WI38 (cell line): ENCODE measurements around the gene LCP2.
A peak's percentile ranks its signal among the peaks of the same experiment; 100 is the strongest.

Source experiments
- H3K4me3 ChIP-seq: 2 replicates; pipeline ENCODE4 v1.5.1; 2011; ENCODE audit warnings: low read depth, mild to moderate bottlenecking, control low read depth, low read length
- TF ChIP-seq, protein P1 (sequence below): IDR thresholded peaks from 2 replicates; pipeline ENCODE4 v1.5.1; 2012; ENCODE audit warnings: low read depth, mild to moderate bottlenecking, control low read depth, low read length

The LCP2 gene

DNA sequence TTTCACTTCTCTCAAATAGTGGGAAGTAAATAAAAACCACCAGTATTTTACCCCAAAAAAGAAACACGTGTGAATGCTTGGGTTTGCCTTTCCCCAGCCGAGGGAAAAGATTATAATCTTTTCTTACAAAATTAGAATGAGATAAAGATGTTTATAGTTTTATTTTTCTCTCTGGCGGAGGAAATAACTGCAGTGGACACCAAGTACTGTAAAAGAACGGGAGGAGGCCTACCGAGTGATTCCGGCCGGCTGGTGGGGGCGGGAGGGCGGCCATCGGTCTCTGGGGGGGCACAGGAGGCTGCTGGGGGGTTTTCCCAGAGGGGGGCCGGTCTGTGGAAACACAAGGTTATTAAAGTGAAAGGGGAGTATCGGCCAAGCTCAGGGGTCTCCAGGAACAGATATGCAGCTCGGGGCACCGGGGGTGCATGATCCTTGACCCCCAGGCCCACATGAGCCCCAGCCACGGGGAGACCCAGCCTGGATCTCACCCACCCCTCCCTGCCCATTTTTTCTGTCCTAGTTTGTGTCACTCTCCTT, 29.4 kb downstream of the LCP2 start:
- TF ChIP-seq, protein P1, sequence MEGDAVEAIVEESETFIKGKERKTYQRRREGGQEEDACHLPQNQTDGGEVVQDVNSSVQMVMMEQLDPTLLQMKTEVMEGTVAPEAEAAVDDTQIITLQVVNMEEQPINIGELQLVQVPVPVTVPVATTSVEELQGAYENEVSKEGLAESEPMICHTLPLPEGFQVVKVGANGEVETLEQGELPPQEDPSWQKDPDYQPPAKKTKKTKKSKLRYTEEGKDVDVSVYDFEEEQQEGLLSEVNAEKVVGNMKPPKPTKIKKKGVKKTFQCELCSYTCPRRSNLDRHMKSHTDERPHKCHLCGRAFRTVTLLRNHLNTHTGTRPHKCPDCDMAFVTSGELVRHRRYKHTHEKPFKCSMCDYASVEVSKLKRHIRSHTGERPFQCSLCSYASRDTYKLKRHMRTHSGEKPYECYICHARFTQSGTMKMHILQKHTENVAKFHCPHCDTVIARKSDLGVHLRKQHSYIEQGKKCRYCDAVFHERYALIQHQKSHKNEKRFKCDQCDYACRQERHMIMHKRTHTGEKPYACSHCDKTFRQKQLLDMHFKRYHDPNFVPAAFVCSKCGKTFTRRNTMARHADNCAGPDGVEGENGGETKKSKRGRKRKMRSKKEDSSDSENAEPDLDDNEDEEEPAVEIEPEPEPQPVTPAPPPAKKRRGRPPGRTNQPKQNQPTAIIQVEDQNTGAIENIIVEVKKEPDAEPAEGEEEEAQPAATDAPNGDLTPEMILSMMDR = no peak
- no peak overlapping the region for H3K4me3 ChIP-seq

DNA sequence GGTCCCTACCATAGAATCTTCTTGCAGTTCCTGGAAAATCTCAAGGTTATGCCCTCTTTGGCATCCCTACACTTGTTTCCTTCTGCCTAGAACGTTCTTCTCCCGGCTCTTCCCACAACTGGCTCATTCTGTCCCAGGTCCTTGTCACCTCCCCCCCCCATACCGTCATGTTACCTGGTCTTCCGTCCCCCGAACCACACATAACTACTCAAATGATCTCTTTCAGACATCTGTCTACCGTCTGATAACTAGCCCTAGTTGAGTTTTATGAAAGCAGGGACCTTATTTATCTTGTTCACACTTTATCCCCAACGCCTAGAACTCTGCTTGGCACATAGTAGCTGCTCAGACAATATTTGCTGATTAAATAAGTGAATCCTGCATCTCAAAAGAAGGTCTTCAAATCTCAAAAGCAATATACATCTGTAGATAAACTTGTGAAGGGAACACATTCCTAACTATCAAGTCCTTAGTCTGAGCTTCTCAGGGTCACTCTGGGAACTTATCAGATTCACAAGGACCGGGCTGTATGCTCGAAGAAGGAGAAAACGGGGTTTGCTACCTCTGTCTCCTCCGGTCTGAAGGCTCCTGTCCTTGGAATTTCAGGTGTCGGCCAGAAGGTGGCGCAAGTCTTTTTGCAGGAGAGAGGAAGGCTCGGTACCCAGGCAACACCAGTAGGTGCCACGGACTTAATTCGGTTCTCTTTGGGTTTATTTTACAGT, 30.0 kb downstream of the LCP2 start:
- H3K4me3 ChIP-seq = no peak overlapping the region
- TF ChIP-seq, protein P1 = peak; percentile 72

DNA sequence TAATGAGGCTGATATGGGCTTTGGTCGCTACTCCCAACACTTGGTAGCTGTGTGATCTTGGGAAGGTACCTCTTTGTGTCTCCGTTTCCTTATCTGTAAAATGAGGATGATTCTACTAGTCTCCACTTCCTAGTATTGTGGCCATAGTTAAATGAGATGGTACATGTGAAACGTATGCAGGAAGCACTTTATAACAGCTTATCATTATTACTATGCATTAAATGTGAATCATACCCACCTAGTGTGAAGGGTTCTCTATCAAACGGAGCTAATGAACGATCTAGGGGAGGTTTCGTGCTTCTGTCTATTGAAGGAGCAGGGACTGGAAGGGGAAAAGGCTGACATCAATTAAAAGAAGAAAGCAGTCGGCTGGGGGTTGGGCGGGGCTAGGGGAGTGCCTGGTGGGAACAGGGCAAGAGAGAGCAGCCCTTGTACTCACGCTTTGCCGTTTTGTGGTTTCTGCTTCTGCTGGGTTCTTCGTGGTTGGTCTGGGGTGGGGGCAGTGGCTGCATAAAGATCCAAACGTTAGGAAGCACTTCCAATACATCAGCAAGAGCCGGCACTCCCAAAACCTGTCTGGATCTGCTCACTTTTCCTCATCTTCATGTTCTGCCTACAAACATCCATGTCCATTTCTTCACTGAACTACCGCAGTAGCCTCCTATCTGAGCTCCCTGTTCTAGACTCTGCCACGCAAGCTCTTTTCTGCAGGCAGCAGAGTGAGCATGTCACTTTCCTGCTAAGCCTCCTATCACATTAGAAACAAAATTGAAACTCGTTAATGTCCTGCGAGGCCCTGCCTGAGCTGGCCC, 30.8 kb downstream of the LCP2 start:
- TF ChIP-seq, protein P1 = no peak

DNA sequence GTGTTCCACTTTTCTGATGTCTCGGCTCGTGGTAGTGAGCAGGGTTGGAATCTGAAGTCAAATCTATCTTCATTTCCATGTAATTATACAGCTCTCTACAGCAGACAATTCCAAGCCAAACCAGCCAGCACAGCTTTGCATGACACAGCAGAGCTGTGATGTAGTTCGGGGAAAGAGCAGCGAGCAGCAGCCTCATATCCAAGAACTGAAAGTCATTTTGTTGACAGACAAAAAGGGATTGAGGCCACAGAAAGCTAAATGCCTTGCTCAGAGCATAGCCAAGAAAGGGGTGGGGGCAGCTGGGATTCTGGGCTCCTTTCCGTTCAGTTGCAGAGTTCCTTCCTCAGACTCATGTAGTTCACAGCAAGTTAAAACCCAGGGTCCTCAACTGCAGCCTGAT, 32.1 kb downstream of the LCP2 start:
- H3K4me3 ChIP-seq = no peak overlapping the region
- TF ChIP-seq, protein P1 = no peak

More for the DNA sequence above, 30.8 kb downstream of the LCP2 start:
- no peak overlapping the region for H3K4me3 ChIP-seq

DNA sequence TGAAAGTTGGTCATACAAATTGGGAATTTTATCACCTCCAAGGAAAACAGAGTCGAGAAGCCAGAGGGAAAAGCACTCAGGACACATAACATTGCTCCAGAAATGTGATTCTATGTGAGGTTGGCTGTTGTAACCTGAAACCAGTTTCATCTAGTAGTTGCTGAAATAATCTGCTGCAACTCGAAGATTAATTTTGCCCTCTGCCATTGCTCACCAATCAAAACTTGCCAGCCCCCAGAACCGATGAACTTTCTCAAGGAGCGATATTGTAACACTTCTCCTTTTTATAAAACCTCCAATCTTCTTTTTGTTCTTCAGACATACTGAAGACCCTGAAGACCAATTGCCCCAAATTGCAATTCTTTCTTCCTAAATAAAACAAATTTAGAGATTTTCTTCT, 33.7 kb downstream of the LCP2 start:
- H3K4me3 ChIP-seq = no peak overlapping the region
- TF ChIP-seq, protein P1 = no peak

DNA sequence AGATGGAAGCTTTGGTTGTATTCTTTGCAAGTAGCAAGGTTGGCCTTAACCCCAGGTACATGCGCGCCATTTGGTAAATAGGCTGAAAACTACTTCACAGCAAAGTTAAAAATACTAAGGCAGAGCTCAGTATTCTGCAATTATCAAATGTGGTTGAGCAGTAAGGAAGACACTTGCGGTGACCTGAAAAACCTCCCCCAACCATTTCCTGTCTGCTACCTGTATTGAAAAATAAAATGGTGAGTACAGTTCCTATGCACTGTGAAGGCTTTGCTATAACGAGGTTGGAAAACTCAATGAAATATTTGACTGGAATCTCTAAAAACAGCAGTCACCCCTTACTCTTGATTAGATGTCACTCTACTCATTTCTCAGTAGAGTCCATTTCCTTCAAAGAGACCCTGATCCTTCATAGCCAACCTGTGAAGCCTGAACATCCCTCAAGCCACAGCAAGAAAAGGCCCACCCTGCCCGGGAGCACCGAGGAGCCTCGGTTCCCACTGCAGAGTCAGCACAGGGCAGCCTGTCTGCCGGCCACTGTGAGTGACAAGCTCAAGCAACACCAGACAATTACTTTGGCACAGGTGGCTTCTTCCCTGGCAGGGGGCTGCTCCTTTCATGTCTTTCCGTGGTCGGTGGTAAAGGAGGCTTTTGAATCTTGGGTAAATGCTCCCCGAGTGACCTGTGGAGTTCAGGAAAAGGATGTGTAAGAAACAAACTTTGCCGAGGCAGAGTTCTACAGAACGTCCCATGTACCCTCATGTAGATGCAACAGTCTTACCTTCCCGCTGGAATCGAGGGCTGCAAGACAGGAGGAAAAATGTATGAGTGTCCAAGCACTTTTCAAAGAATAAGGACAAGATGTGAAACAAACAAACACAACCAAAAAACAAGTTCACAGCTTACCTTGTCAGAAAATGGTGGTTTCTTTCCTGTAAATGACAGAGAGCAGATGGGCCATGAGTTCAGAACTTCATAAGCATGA, 35.2 kb downstream of the LCP2 start:
- no peak overlapping the region for H3K4me3 ChIP-seq
- TF ChIP-seq, protein P1 = no peak
